KOPT-K1 (cell line): Measurements from ENCODE around the gene CUX1.
A peak's percentile ranks its signal among the peaks of the same experiment; 100 is the strongest.

ENCODE experiments used
- H3K27ac ChIP-seq: fragments of 200-600 bp; sonication (generic); 2 replicates; pipeline ENCODE4 v1.5.1; 2016; ENCODE audit warnings: antibody characterized with exemption, mild to moderate bottlenecking, low read depth, low read length; ENCODE audit not compliant: poor library complexity, severe bottlenecking
- H3K36me3 ChIP-seq: fragments of 200-600 bp; sonication (generic); 2 replicates; pipeline ENCODE4 v1.5.1; 2017; ENCODE audit warnings: antibody characterized with exemption, mild to moderate bottlenecking, low read length, moderate library complexity; ENCODE audit not compliant: insufficient read depth
- H3K9me3 ChIP-seq: fragments of 200-600 bp; sonication (generic); 2 replicates; pipeline ENCODE4 v1.5.1; 2017; ENCODE audit warnings: antibody characterized with exemption, low read length, mild to moderate bottlenecking; ENCODE audit not compliant: insufficient read depth, poor library complexity, severe bottlenecking

Gene CUX1

DNA sequence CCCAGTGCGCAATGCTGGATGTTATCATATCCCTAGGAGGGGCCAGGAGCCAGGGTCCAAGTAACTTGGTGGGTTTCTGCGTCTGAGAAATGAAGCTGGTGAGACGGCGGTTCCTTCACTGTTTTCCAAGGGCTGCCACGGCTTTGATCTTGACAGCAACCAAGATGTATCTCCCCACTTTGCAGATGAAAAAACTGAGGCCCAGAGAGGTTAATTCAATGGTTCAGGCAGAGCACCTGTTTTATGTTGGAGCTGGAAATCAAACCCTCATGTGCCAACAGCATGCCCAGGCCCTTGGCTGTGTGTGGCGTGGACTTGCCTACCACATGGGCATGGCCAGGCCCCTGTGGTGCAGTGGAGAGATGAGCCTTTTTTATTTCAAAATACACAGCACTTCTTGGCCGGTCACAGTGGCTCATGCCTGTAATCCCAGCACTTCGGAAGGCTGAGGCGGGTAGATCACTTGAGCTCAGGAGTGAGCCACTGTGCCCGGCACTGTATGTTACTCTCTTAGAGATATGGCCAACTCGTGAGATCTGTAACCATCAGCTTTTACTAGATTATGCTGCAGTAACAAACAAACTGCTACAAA is 244.0 kb downstream of the CUX1 start:
- Histone ChIP-seq H3K9me3 (peaks cover 1% of the 10 kb centered on the region), H3K27ac (peak overlapping the region; percentile 9), H3K36me3 (peaks cover 6% of the 10 kb centered on the region; the same call in 1 of the 2 replicates)

DNA sequence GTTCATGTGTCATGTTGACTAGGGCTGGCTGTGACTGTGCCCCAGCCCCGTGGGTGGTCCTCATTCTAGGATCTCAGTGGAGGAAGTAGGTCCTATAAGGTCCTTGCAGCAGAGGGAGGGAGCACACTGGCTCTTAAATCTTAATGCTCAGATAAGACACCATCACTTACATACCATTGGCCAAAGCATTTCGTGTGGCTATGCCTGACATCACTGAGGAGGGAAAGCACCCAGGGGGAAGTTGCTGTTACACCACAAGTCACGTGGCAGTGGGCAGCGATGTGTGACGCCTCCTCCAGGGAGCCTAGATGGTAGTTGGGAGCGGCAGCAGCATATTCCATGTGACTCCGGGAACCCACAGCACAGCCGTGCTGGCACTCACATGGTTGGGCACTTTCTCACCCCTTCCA is 244.6 kb downstream of the CUX1 start:
- Histone ChIP-seq H3K36me3 (peaks cover 4% of the 10 kb centered on the region; the same call in 1 of the 2 replicates), H3K9me3 (no peaks in the 10 kb centered on the region), H3K27ac (peak overlapping the region; percentile 9)

DNA sequence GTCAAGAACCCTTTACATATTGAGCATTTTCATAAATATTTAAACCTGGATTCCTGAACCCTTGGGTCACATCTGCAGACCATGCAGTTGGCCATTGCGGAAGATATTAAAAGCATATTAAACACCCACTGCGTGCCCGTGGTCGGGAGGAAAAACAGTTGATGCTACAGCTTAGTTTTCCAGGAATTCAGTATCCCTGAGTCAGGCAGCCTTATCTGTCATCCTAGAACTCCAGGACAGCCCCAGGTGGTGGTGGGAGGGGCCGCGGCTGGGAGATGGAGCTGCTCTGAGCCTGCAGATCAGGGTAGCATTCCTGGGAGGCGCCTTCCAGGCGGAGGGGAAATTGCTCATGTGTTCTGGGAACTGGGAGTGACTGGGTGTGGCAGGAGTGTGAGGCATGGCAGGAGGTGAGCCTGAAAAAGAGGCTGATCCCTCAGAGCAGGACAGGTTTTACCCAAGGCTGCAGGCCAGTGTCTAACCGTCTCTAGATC is 246.3 kb downstream of the CUX1 start:
- peaks cover 9% of the 10 kb centered on the region; the same call in 1 of the 2 replicates for H3K36me3 ChIP-seq
- no peak overlapping the region for H3K27ac ChIP-seq
- no peaks in the 10 kb centered on the region for H3K9me3 ChIP-seq

DNA sequence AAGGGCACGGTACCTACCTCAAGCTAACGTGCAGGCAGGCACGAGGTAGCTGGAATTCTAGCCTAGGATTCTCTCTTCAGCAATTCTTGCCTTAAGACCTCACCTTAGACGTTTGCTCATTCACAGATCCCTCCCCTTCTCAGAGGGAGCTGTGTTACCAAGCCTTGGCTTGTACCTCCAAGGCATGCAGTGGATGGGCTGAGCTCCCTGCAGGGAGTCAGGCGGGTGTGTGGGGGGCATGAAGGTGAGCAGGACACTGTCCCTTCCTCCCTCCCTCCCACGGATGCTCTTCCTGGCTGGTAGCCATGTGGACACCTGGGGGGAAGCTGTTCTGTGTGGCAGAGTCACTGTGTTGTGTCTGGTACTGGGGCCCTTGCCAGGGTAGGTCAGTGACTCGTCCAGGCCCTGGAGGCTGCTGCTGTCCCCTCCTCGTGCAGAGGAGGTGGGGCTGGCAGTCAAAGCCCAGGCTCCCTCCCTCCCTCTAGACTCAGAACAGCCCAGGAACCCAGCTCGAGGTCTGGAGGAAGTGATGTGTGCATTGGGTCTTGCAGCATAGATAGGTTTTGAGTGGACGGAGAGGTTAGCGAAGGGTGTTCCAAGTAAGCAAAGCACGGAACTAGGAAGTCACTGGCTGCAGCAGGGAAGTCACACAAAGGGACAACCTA is 247.1 kb downstream of the CUX1 start:
- Histone ChIP-seq H3K27ac (no peak overlapping the region), H3K9me3 (no peaks in the 10 kb centered on the region), H3K36me3 (peaks cover 16% of the 10 kb centered on the region; the same call in 1 of the 2 replicates)

DNA sequence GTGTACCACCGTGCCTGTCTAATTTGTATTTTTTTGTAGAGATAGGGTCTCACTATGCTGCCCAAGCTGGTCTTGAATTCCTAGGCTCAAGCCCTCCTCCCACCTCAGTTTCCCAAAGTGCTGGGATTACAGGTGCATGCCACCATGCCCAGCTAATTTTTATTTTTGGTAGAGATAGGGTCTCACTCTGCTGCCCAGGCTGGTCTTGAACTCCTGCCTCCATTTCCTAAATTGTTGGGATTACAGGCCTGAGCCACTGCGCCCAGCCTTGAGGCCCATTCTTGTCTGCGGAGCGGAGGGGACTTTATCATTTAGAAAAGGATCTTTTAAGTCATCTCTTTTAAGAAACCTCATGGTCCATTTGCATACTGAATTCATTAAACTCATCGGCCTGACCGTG is 247.8 kb downstream of the CUX1 start:
- Histone ChIP-seq H3K36me3 (peaks cover 22% of the 10 kb centered on the region), H3K9me3 (peaks cover under 1% of the 10 kb centered on the region), H3K27ac (no peak overlapping the region)

DNA sequence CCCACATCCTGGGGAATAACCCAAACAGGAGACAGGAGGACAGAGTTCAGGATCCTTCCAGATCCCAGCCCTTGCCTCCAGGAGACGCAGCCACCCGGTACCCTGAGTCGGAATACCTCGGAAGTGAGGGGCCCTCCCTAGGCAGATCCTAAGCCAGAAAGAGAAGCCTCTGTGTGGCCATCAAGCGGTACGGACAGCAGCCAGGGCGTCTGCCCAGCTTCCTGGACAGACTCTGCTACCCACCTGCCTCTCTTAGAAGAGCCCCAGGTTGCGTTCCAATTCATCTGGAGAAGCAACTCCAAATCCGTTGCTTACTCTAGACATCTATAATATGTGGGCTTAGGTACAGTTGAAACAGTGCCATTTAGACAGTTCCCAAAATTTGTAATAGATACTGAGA is 249.1 kb downstream of the CUX1 start:
- Histone ChIP-seq H3K27ac (no peak overlapping the region), H3K36me3 (peaks cover 34% of the 10 kb centered on the region)

DNA sequence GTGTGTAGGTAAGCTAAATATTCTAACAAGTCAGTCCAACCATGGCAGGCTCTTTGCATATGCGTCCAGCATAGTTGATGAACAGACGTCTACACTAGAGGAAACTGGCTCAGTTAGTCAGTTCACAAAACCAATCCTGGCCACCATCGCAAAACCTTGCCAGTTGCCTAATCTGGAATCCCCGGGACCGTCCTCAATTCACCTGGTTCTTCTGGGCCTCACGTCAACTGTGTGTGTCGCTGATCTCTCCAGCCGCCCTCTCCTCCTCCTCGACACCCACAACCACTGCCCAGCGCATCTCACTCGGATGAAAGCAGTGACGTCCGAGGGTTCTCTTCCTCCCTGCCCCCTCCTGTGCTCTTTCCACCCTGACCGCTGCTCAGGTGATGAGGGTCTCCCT is 251.4 kb downstream of the CUX1 start:
- no peak overlapping the region for H3K27ac ChIP-seq
- peaks cover 51% of the 10 kb centered on the region for H3K36me3 ChIP-seq
- peaks cover 20% of the 10 kb centered on the region for H3K9me3 ChIP-seq

More for the DNA sequence above, 249.1 kb downstream of the CUX1 start:
- peaks cover 12% of the 10 kb centered on the region for H3K9me3 ChIP-seq

DNA sequence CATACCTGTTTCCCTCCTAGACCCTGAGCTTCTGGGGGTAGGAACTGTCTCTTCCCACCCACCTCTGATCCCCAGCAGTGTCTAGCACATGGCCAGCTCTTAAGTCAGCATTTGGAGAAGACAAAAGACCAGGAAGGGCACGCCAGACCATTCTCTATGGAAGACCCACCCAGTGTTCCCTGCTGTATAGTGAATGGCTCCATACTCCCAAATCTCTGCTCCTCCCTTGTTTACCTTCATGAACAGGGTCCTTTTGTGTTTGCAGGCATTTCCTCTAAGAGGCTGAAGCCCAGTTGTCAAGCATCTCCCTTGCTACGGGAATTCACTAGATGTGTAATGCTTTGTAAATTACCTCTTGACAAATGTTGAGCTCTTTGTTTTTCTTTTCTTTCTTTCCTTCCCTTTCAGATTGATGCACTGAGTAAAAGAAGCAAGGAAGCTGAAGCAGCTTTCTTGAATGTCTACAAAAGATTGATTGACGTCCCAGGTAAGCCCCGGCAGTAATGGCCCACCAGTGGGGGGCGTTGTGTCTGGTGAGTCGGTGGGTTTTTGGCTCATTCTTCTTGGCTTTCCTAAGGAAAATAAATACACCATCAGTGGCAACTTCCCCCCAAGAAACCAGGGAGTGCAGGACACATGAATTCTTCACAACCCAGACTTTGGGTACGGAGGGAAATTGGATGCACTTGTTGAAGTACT is 252.7 kb downstream of the CUX1 start:
- Histone ChIP-seq H3K9me3 (peaks cover 20% of the 10 kb centered on the region), H3K36me3 (peaks cover 64% of the 10 kb centered on the region), H3K27ac (no peak overlapping the region)

DNA sequence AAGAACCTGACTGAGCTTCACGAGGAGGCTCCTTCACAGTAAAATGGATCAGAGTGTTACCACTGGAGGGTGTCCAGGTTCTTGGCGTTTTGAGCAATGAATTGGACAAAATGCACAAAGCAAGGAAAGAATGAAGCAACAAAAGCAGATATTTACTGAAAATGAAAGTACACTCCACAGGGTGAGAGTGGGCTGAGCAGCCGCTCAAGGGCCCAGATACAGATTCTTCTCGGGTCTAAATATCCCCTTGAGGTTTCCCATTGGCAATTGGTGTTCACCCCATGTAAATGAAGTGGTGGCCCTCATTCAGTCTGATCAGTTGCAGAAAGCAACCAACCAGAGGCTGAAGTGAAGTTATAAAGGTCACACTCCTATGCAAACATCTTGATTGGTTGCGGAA is 254.6 kb downstream of the CUX1 start:
- peaks cover 20% of the 10 kb centered on the region for H3K9me3 ChIP-seq
- peaks cover 69% of the 10 kb centered on the region for H3K36me3 ChIP-seq
- H3K27ac ChIP-seq = no peak overlapping the region

DNA sequence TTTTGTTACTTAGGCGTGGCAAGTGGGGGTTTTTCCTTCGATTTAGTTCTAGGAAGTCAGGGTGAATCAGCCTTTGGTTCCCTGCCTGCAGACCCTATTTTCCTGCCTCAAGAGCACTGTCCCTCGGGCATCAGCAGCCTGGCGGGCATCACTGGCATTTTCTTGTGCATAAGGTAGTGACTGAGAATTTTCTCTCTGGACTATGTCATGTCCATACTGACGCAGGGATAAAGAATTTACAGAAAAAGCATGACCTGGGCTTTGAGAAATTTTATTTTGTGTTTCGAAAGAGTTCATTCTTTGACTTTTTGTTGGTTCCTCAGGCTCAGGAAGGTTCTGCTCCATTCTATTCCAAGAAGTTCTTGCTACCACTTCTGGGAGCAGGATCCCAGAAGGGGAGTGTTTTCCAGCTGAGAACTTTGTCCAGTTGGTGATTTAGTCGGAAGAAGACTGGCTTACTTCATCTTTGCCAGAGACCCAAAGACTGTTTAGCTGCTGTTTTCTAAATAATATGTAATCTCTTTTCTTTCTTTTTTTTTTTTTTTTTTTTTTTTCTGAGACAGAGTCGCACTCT is 255.3 kb downstream of the CUX1 start:
- Histone ChIP-seq H3K36me3 (peaks cover 69% of the 10 kb centered on the region), H3K27ac (no peak overlapping the region), H3K9me3 (peaks cover 20% of the 10 kb centered on the region)

DNA sequence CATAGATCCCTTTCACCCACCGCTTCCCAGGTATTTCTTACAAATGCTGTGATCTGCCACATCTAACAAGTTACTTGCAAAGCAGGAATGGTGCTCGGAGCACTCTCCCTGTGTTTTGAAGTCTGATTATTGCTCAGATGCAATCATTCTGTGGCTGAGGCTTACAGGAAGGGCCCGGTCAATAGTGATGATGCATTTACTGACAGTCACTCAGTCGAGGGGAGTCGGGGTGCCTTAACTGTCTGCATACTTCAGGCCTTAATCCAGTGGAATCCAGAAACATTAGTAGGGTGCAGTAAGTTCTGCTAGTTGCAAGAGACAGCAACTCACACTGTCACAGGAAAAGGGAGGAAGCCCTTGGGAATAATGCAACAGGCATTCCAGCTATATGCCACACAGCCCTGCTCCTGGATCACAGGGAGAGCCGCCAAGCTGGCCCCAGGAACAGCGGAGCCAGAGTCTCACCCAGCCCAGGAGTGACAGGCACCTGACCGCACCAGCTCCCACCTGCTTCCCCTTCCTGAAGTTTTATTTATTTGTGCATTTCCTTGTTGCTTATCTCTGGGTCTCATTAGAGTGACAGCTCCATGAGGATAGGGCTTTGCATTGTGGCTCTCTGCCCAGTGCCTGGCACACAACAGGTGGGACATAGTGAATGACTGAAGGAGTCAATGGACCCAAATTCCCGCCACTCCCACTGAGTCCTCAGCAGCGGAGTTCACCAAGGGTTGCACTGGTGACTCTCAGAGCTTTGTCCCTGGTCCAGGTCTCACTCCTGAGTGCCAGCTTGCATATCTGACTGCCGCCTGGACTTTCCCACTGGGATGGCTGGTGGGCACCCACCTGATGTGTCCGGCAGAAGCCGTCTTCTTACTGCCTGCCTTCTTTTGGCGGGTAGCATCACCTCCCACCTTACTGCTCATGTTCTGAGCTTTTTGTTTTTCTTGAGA is 256.8 kb downstream of the CUX1 start:
- Histone ChIP-seq H3K9me3 (peaks cover 20% of the 10 kb centered on the region), H3K36me3 (peaks cover 63% of the 10 kb centered on the region), H3K27ac (no peak overlapping the region)

DNA sequence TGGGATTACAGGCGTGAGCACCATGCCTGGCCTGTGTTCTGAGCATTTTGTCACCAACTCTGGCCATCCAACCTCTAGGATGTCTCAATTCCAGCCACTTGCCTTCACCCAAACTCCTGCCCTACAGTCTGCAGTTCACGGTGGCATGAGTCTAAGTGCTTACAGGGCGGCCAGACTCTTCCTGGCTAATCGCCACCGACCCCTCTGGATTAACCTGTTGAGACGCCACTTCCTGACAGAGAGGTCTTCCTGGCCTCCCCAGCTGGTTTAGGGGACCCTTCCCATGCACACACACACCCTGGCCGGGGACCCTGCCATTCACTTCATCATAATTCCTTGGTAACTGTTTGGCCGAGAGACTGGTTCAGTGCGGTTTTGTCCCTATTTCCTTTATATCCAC is 257.7 kb downstream of the CUX1 start:
- Histone ChIP-seq H3K9me3 (peaks cover 20% of the 10 kb centered on the region), H3K36me3 (peaks cover 64% of the 10 kb centered on the region), H3K27ac (no peak overlapping the region)

DNA sequence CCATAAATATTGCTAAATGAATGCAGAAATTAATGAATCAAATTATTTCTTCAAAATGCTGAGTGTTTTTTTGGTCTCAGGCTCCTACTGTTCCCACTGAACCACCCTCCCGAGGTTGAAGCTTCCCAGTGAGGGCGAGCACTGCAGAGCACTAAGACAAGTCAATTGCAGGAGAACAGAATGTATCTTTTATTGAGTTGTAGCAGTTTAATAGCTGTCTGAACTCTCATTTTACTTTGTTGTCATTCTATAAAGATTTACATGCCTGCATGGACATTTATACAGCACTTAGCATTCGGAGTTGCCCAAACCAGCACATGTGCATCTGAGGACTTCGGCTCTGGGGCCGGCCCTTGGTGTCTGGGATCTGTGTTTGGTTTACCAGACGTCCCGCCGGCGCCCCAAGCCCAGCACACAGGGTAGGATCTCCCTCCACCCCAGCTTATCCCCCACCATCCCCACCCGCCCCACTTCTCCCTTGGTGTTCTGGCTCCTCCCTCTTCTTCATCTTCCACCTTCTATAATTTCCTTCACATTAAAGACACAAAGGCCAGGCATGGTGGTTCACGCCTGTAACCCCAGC is 258.2 kb downstream of the CUX1 start:
- H3K9me3 ChIP-seq = peaks cover 16% of the 10 kb centered on the region
- peaks cover 64% of the 10 kb centered on the region for H3K36me3 ChIP-seq
- no peak overlapping the region for H3K27ac ChIP-seq

DNA sequence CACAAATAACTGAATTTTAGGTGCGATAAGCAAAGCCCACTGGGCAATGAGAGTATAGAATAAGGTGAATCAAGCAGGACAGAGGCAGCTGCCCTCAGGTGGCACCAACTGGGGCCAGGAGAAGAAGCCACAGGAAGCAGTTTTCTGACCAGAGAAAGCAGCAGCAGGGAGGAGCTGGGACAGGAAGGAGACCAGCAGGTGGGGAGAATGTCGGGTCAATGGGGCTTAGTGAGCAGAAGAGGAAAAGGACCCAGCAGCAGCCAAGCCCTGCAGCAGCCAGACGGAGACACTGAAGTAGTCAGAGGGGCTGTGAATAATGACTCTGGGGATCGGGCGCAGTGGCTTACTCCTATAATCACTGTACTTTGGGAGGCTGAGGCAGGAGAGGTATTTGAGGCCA is 259.7 kb downstream of the CUX1 start:
- H3K9me3 ChIP-seq = peaks cover 12% of the 10 kb centered on the region
- no peak overlapping the region for H3K27ac ChIP-seq
- peaks cover 66% of the 10 kb centered on the region for H3K36me3 ChIP-seq
